ELF-1 (cell line): ENCODE data around the gene CMYA5.
"Not testable (repeated sequence)": the region's sequence is repeated elsewhere in the genome, so short reads cannot be mapped to it uniquely, and the experiment has no call there.

ENCODE experiments used
- DNase-seq: peaks from one replicate; pipeline ENCODE4 v3.0.0-alpha.2; 2016; ENCODE audit warnings: low read depth, low spot score

The CMYA5 gene

DNA sequence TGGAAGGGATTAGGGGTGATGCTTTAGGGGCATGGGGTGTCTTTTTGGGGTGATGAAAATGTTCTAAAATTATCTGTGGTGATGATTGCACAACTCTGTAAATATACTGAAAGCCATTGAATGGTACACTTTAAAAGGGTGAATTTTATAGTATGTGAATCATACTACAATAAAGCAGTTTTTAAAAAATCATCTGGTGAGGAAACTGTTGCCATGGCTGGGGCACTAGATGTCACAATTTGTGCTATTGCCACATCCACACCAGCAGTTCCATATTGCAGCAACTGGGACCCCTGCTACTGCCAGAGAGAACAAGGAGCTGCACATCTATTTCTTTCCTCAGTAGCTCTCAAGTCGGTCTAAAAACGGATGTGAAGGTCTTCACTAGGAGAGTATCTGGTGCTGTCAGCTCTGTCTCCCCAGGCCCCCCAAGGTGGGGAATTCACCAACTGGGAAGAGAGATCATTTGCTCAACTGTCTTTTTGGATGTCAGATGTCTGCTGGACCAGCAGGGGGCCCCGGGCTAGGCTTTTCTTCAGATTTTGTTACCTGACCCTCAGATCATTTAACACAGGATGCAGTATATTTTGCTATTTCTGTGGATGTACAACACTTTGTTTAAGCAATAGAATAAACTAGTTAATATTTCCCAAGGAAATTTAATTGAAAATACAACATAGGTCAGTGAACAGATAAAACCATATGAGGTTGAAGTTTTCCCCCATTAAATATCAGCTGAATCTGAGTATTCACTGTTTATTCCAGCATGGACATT is 13.2 kb downstream of the CMYA5 start:
- DNase-seq: peak; percentile 17

DNA sequence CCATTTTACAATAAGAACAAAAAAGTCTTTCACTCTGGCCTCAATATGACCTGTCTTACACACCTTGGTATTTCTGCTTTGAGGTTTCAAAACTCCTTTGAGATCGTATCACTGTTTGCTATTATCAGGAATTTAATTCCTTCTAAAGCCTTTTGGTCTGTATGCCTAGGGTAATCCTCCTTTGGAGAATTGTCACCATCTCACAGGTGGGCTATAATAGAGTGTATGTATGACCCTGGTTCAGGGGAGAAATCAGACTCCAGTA is 13.7 kb downstream of the CMYA5 start:
- DNase-seq: no peak

DNA sequence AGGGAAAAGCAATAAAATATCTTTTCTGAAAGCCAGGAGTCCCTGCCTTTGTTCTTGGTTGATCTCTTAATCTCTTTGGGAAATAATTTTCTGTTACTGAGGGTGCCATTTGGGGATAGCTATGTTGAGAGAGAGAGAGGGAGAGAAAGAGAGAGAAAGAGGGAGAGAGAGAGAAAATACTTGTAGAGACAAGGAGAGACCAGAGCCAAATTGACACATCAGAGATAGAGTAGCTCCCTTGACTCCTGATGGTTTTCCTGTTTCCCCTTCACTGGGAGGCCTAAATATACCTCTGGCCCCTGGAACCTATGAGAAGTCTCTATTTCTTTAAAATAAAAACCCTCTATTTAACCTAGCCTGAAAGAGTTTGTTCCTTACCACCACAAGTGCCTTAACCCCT is 14.9 kb downstream of the CMYA5 start:
- no peak for DNase-seq

DNA sequence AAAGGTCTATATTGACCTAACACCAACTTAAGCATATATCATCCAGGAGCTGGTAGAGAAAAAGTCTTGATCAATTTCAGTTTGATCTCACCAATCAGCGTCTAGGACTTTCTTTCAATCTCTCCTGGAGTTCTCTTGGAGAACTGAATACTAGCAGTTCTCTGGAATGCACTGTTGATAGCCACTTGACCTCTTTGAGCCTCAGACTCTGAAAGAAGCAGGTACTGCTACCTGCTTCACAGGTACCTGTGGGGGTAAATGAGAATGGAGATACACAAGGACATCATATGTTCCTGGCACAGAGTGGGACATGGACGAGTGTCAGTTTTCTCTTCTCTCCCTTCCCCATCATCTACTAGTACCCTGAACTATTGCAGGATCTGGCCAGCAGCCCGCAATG is 16.0 kb downstream of the CMYA5 start:
- DNase-seq: no peak

DNA sequence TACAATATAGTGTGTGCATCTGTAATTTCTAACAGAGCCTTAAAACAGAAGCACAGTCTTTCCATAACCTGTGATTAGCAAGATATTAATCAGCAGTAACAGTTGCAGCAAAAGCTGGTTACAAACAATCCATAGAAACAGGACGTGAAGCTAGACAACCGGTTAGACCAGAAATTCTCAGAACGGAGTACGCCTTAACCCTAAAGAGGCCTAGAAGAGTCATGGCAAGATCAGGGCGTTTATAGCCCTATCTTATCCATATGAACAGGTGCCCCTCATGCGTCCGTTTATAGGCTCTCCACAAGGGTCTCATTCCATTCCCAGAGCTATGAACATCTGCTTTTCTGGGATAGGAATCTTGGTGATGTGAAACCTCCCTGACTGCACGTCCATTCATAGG is 16.7 kb downstream of the CMYA5 start:
- DNase-seq: not testable (repeated sequence)

DNA sequence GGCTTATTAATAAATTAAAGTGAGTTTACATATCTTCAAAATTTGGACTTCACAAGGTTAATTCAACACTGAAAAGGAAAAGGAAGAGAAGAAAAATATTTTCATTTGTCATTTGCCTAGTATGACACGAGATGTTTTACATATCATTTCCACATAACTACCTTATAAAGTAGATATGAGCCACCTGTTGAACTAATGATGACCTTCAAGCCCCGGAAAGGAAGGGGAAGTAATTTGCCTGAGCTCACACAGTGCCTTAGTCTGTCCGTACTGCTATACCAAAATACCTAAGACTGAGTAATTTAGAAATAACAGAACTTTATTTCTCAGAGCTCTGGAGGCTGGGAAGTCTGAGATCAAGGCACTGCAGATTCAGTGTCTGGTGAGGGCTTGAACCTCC is 17.9 kb downstream of the CMYA5 start:
- no peak for DNase-seq

DNA sequence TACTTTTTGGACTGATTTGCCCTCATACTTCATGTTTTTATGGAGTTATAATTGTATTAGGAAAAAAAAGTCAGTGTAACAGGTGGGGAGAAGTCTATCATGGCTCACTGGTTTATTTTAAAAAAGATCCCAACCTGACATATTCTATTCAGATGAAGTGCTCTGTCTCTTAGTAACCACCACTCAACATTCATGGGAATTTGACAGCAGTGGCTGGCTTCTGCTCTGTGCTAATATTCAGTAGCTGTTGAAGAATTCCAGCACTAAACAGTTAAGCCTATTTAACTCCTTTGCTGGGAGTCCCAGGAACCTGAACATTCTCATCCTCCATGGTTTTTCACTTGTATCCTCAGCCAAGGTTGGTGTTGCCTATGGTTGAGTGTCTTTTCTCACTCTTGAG is 23.1 kb downstream of the CMYA5 start:
- DNase-seq: no peak

DNA sequence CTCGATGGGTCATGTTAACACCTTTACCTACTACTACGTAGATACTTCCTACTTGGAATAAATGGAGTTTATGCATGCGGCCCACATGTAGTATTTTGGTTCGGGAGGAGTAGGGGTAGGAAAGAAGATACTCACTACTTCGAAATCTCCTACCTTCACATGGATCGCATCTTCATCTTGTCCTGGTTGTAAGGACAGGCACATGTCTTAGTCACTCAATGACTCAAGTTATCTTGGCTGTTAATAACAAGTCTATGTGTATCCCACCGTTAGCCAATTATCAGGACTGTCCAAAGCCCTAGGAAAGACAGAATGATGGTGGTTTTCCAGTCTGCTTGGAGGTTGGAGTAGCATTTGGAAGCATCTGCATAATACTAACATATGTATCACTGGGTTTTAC is 24.1 kb downstream of the CMYA5 start:
- no peak for DNase-seq

DNA sequence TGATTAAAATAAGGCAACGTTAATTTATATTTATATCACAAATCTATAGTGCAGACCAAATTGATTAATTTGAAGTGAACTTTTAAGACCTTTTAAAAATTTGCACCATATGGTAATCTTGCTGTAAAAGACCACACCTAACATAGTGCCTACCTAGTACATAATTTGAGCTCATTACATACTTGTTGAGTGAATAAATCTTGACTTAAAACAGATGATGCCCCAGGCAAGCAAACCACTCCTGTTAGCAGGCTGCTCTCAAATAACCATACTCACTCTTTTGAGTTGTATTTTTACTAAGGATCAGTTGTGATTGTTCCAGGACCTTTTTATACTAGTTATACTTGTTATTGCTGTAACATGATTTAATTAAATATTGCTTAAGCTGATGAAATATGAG is 27.2 kb downstream of the CMYA5 start:
- DNase-seq: no peak

DNA sequence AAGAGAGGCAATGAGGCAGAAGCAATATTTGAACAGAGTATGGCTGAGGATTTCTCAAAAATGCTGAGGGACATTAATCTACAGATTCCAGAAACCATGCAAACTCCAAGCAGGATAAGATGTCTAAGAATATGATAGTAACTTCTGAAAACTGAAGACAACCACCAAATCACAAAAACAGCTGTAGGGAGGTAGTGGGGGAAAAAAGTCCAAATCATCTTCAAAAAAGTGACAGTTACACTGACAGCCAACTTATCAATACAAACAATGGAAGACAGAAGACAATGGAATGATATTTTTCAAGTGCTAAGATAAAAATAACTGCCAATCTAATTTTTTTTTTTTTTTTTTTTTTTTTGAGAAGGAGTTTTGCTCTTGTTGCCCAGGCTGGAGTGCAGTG is 30.5 kb downstream of the CMYA5 start:
- no peak for DNase-seq

DNA sequence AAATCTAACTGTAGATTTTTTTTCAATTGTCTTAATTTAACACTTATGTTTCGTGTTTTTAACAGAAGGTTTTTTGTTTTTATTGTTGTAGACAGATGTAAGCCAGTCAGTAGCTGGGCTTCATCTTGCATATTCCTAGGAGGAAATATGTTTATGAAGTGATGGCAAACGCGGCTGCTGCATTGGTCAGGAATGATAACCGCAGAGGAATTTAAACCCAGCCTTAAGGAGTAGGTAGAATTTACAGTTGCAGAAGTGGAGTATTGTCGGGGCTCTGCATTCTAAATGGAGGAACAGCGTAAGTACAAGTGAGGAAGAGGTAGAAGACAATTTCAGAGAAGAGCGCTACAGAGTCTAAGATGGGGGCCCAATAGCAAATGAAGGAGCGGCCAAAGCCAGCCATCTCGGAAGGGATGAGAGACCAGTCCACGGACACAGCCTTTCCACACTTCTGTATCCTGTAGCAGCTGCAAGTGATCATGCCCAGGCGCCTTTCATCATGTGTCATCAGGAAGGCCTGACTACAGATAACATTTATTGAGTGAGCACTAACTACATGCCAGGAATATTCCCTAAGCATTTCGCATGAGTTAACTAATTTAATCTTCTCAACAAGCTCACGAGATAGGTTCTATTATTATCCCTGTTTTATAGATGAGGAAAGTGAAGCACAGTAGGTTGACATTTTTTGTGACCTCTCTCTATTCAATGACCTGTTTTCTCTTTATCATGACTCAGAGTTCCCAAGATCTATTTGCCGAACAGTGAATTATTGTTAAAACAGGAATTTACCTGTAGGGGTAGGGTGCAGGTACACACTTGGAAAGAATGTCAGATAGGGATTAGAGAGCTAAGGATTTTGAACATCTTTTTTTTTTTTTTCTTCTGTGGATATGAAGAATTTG is 38.1 kb downstream of the CMYA5 start:
- no peak for DNase-seq

DNA sequence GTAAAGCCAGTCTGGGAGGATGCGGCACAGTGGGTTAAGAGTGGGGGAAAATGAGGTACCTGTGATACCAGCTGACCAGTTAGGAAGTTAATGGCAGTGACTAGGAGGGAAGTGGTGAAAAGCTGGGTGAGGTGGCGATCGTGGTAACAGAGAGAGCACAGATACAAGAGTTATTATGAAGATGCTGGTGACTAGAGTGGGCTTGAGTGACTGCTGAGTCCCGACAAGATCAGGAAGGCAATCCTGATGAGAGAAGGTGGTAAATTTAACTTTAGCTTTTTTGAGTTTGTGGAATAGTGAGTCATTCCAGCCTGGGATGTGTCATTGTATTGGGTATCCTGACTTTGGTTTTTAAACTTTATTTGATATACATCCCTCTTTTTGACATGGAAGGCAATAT is 38.8 kb downstream of the CMYA5 start:
- no peak for DNase-seq

DNA sequence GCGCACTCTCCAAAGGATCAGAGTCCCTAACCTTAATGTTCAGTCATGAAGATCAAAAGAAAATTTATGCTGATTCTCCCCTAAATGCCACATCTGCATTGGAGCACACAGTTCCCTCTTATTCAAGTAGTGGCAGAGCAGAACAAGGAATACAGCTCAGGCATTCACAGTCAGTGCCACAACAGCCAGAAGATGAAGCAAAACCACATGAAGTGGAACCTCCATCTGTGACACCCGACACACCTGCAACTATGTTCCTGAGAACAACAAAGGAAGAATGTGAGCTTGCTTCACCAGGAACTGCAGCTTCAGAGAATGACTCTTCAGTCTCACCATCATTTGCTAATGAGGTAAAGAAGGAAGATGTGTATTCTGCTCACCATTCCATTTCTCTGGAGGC is 40.0 kb downstream of the CMYA5 start:
- DNase-seq: no peak

DNA sequence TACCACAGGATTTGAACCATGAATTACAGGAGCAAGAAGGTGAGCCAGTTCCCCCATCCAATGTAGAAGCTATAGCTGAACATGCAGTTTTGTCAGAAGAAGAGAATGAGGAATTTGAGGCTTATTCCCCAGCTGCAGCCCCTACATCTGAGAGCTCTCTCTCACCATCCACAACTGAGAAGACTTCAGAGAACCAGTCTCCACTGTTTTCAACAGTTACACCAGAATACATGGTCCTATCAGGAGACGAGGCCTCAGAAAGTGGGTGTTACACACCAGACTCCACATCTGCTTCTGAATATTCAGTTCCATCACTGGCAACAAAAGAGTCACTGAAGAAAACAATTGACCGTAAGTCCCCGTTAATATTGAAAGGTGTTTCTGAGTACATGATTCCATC is 40.9 kb downstream of the CMYA5 start:
- no peak for DNase-seq

DNA sequence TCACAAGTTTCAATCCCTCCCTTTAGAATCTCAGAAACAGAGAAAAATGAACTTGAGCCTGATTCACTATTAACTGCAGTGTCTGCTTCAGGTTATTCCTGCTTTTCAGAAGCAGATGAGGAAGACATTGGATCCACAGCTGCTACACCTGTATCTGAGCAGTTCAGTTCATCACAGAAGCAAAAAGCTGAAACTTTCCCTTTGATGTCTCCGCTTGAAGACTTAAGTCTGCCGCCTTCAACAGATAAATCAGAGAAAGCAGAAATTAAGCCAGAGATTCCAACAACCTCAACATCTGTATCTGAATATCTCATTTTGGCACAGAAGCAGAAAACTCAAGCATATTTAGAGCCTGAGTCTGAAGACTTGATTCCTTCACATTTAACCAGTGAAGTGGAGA is 42.1 kb downstream of the CMYA5 start:
- DNase-seq: no peak

DNA sequence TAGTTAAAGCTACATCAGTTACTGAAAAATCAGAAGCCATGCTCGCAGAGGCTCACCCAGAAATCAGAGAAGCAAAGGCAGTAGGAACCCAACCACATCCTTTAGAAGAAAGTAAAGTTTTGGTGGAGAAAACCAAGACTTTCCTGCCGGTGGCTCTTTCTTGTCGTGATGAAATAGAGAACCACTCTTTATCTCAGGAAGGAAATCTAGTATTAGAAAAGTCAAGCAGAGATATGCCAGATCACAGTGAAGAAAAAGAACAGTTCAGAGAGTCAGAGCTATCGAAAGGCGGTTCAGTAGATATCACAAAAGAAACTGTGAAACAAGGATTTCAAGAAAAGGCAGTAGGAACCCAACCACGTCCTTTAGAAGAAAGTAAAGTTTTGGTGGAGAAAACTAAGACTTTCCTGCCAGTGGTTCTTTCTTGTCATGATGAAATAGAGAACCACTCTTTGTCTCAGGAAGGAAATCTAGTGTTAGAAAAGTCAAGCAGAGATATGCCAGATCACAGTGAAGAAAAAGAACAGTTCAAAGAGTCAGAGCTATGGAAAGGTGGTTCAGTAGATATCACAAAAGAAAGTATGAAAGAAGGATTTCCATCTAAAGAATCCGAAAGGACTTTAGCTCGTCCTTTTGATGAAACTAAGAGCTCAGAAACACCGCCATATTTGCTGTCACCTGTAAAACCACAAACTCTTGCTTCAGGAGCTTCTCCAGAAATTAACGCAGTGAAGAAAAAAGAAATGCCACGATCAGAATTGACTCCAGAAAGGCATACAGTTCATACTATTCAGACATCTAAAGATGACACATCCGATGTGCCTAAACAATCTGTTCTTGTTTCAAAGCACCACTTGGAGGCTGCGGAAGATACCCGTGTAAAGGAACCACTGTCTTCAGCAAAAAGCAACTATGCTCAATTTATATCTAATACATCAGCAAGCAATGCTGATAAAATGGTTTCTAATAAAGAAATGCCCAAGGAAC is 47.2 kb downstream of the CMYA5 start:
- DNase-seq: no peak

DNA sequence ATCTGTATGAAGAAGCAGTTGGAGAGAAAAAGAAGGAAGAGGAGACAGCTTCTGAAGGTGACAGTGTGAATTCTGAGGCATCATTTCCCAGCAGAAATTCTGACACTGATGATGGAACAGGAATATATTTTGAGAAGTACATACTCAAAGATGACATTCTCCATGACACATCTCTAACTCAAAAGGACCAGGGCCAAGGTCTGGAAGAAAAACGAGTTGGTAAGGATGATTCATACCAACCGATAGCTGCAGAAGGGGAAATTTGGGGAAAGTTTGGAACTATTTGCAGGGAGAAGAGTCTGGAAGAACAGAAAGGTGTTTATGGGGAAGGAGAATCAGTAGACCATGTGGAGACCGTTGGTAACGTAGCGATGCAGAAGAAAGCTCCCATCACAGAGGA is 48.7 kb downstream of the CMYA5 start:
- no peak for DNase-seq

DNA sequence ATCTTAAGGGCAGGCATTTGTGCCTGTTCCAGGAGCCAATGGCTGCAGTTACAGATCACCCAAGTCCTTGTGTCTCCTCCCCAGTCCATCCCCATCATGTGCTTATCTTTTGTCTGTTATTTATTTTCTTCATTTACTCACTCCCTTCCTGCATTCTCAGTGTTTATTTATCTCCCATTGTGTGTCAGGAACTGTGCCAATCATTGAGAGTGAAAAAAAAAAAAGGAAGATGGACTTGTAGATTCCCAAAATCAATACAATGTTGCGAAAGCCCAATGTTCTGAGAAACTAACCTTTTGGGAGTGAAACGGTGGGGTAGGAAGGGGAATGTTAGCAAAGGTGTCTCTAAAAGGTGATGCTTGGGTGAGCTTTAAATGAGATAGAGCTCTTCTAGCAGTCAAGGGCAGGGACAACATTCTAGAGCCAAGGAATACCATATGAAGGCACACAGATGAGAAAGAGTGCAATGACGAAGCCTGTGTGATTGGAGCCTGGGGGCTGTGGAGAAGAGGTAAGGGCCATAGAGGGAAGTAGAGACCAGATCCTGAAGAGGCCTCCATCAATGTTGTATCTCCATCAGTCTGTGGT is 53.0 kb downstream of the CMYA5 start:
- DNase-seq: no peak

DNA sequence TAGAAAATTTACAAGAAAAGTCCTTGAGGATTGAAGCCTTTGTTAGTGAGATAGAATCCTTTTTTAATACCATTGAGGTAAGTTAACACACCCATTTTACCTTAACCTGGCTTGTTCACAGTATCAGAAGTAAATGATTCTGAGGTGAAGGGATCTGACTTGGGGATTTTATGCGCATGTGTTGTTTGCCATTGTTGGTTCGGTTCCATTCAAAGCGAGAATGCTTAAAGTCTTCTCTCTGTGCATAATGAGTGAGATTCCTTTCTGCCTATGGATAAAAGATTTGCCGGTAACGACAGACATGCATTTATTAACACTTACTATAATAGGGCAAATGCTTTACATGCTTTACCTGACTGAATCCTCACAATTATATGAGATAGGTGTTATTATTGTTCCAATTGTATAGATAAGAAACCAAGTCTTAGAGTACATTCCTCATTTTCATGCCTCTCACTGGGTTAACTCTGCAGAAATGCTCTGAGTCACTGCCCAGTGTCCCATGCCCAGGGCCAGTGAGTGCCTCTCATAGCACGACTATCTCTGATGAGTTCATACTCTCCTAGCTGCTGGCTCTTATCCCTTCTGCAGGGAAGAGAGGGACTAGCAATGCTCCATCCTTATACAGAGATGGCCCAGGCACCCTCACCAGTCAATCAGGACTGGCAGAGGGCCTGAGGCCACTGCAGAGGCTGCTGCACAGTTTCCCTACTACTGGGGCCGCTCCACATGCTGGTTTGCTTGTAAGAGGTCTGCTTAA is 54.4 kb downstream of the CMYA5 start:
- no peak for DNase-seq

DNA sequence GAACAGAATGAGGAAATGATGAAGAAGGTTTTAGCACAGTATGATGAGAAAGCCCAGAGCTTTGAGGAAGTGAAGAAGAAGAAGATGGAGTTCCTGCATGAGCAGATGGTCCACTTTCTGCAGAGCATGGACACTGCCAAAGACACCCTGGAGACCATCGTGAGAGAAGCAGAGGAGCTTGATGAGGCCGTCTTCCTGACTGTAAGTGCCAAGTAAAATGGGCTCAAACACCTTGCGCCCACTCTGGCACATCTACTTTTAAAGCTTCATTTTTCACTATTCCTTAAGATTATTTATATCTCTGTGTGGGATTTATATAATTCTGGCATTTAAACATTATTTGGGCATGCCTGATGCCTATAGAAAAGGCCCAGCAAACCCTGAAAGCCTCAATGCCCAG is 55.6 kb downstream of the CMYA5 start:
- DNase-seq: no peak
